SU-DHL-6 (cell line): Measurements from ENCODE around the gene PCIF1.

Experiments used
- CTCF ChIP-seq: fragments of 200-600 bp; sonication (generic); IDR thresholded peaks from one replicate; pipeline ENCODE4 v1.5.1; 2017; ENCODE audit warnings: antibody characterized with exemption, mild to moderate bottlenecking, low read length, moderate library complexity; ENCODE audit not compliant: insufficient read depth, poor library complexity, severe bottlenecking
- EZH2phosphoT487 ChIP-seq: fragments of 200-600 bp; sonication (generic), shearing (Covaris generic); conservative IDR thresholded peaks from 2 replicates; pipeline ENCODE4 v1.6.1; 2018; ENCODE audit warnings: mild to moderate bottlenecking, antibody characterized with exemption, low read length, moderate library complexity, mixed read lengths

GRCh38 chr20:45935416-45936046 is 1.0 kb downstream of the PCIF1 start:
- no peak for TF ChIP-seq CTCF
- no peak for TF ChIP-seq EZH2phosphoT487
